ENCODE results near the gene P2RX5. TPM values are rescaled to one million over a fixed set of nuclear protein-coding genes. Genes with fewer than 3 reads are reported as not detected.

The P2RX5 gene
- total RNA-seq, 1 experiment from 2014 or later: 8.8 TPM

DNA sequence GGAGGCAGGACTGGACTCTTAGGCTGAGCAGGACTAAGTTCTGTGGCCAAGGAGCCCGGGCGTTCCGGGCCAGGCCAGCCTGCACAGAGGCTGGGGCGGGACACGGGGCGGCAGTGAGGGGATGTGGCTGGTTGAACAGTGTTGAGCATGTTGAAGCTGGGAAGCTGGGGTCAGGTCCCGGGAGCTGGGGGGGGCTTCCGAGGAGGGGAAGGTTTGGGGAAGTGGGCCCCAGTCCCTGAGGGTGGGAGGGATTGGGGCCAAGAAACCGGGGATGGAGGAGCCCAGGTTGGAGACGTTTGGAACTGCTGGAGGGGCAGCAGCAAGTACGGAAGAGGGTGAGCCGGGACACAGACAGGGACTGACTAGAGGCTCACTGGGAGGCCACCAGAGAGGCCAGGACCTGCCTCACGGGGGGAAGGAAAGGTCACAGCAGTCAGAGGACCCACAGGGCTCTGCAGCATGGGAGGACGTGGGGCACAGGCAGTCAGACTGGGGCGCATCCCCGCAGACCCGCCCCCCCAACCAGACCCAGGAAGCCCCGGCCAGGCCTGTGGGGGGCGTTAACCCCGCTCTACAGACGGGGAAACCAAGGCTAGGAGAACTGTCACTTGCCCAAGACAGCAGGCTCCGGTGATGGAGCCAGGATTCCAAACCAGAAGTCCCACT lies 37.0 kb downstream of the P2RX5 start (continued):
- TF ChIP-seq, protein P1, sequence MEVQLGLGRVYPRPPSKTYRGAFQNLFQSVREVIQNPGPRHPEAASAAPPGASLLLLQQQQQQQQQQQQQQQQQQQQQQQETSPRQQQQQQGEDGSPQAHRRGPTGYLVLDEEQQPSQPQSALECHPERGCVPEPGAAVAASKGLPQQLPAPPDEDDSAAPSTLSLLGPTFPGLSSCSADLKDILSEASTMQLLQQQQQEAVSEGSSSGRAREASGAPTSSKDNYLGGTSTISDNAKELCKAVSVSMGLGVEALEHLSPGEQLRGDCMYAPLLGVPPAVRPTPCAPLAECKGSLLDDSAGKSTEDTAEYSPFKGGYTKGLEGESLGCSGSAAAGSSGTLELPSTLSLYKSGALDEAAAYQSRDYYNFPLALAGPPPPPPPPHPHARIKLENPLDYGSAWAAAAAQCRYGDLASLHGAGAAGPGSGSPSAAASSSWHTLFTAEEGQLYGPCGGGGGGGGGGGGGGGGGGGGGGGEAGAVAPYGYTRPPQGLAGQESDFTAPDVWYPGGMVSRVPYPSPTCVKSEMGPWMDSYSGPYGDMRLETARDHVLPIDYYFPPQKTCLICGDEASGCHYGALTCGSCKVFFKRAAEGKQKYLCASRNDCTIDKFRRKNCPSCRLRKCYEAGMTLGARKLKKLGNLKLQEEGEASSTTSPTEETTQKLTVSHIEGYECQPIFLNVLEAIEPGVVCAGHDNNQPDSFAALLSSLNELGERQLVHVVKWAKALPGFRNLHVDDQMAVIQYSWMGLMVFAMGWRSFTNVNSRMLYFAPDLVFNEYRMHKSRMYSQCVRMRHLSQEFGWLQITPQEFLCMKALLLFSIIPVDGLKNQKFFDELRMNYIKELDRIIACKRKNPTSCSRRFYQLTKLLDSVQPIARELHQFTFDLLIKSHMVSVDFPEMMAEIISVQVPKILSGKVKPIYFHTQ (CRISPR knock-in tag; IDR thresholded peaks at IDR 0.05): no peak
- TF ChIP-seq SP1 (CRISPR knock-in tag; conservative IDR thresholded peaks at IDR 0.05): no peak

DNA sequence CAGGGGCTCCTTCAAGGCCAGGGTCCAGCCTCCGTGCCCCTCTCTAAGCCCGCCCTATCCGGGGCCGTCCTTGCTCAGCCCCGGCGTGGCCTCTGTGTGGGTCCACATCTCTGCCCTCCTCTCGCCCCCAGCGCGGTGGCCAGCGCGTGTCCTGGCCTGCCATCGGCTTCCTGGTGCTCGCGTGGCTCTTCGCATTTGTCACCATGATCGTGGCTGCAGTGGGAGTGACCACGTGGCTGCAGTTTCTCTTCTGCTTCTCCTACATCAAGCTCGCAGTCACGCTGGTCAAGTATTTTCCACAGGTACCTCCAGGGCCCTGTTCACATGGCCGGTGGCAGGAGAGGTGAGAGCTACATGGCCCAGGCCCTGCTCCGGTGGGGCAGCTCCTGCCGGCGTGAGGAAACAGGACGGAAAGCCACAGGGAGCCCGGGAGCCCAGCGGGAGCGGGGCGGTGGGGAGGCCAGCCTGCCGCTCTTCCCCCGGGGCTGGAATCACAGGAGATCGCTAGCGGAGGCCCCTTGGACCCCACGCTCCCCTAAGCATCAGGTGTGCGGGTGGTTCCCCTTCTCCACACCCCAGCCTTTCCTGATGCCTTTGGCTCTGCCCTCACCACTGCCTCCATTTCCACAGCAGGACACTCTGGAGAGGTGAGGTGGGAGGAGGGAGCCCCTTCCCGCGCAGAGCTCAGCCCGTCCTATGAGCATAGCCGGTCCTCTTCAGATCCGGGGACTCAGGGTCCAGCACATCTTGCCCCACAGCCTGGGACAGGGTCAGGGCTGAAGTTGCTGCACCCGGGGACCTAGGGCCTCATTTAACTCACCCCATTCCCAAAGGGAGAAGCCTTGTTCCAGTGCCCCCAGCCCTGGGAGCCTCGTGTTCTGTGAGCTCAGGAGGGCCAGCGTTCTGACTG lies 37.8 kb downstream of the P2RX5 start:
- Mint-ChIP-seq H3K36me3 (no peaks in the 10 kb centered on the region), H3K9me3 (no peaks in the 10 kb centered on the region), H3K4me3 (no peak overlapping the region), H3K27me3 (ENCODE audit: low read depth) (no peaks in the 10 kb centered on the region), H3K4me1 (no peaks in the 10 kb centered on the region), H3K27ac (no peak overlapping the region)
- TF ChIP-seq, protein P2, sequence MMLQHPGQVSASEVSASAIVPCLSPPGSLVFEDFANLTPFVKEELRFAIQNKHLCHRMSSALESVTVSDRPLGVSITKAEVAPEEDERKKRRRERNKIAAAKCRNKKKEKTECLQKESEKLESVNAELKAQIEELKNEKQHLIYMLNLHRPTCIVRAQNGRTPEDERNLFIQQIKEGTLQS (CRISPR knock-in tag; conservative IDR thresholded peaks at IDR 0.05): no peak
- TF ChIP-seq ESRRA (CRISPR knock-in tag; IDR thresholded peaks at IDR 0.05; ENCODE audit: borderline replicate concordance) (no peak), OVOL2 (CRISPR knock-in tag; IDR thresholded peaks at IDR 0.05; ENCODE audit: borderline replicate concordance) (no peak)
- TF ChIP-seq, protein P3, sequence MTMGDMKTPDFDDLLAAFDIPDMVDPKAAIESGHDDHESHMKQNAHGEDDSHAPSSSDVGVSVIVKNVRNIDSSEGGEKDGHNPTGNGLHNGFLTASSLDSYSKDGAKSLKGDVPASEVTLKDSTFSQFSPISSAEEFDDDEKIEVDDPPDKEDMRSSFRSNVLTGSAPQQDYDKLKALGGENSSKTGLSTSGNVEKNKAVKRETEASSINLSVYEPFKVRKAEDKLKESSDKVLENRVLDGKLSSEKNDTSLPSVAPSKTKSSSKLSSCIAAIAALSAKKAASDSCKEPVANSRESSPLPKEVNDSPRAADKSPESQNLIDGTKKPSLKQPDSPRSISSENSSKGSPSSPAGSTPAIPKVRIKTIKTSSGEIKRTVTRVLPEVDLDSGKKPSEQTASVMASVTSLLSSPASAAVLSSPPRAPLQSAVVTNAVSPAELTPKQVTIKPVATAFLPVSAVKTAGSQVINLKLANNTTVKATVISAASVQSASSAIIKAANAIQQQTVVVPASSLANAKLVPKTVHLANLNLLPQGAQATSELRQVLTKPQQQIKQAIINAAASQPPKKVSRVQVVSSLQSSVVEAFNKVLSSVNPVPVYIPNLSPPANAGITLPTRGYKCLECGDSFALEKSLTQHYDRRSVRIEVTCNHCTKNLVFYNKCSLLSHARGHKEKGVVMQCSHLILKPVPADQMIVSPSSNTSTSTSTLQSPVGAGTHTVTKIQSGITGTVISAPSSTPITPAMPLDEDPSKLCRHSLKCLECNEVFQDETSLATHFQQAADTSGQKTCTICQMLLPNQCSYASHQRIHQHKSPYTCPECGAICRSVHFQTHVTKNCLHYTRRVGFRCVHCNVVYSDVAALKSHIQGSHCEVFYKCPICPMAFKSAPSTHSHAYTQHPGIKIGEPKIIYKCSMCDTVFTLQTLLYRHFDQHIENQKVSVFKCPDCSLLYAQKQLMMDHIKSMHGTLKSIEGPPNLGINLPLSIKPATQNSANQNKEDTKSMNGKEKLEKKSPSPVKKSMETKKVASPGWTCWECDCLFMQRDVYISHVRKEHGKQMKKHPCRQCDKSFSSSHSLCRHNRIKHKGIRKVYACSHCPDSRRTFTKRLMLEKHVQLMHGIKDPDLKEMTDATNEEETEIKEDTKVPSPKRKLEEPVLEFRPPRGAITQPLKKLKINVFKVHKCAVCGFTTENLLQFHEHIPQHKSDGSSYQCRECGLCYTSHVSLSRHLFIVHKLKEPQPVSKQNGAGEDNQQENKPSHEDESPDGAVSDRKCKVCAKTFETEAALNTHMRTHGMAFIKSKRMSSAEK (CRISPR knock-in tag; IDR thresholded peaks at IDR 0.05; ENCODE audit: borderline replicate concordance): no peak
- TF ChIP-seq, protein P4, sequence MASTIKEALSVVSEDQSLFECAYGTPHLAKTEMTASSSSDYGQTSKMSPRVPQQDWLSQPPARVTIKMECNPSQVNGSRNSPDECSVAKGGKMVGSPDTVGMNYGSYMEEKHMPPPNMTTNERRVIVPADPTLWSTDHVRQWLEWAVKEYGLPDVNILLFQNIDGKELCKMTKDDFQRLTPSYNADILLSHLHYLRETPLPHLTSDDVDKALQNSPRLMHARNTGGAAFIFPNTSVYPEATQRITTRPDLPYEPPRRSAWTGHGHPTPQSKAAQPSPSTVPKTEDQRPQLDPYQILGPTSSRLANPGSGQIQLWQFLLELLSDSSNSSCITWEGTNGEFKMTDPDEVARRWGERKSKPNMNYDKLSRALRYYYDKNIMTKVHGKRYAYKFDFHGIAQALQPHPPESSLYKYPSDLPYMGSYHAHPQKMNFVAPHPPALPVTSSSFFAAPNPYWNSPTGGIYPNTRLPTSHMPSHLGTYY (CRISPR knock-in tag; IDR thresholded peaks at IDR 0.05): no peak
- ChIA-PET POLR2A (no interaction called here), CTCF (interaction anchor here (1.4 kb wide), 1 partner anchor 25 kb away, joined by 4 read pairs; no protein-coding TSS in a partner anchor)
- no peak for ATAC-seq
- DNase-seq (ENCODE audit: low spot score): no peak

DNA sequence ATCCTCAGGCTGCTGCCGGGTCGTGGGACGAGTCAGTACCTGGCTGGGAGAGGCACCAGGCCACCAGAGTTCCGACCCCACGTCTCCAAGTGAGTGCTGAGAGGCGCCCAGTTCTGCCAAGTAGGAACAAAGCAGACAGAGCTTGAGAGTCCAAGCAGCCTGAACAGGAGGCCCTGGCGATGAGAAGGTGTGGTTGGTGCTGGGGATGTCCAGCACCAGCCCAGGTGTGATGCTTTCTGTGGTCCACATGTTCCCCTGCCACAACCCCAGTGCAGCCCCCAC lies 38.4 kb downstream of the P2RX5 start:
- no peak for ATAC-seq
- no peak overlapping the region for H3K27ac Mint-ChIP-seq
- ChIA-PET CTCF (interaction anchor here (0.6 to 1.4 kb wide), 2 partner anchors 12 to 25 kb away, joined by 3 to 4 read pairs; no protein-coding TSS in a partner anchor), POLR2A (no interaction called here)
- no peaks in the 10 kb centered on the region for H3K4me1 Mint-ChIP-seq
- H3K36me3 Mint-ChIP-seq: no peaks in the 10 kb centered on the region
- H3K9me3 Mint-ChIP-seq: no peaks in the 10 kb centered on the region
- no peaks in the 10 kb centered on the region for H3K27me3 Mint-ChIP-seq (ENCODE audit: low read depth)
- no peak for DNase-seq (ENCODE audit: low spot score)
- TF ChIP-seq KAT7 (CRISPR knock-in tag; IDR thresholded peaks at IDR 0.05; ENCODE audit: borderline replicate concordance): no peak
- H3K4me3 Mint-ChIP-seq: no peak overlapping the region

Measured in WTC11 (cell line).